Measurements from ENCODE around the gene MAP3K15.

- TF ChIP-seq CTCF (IDR thresholded peaks at IDR 0.05) (no peak), YY1 (IDR thresholded peaks at IDR 0.05; ENCODE audit: low read depth) (no peak), EZH2phosphoT487 (IDR thresholded peaks at IDR 0.05; ENCODE audit: borderline replicate concordance, low read depth) (no peak), RFX5 (IDR thresholded peaks at IDR 0.05; ENCODE audit: low read length) (no peak)
Measured at GRCh38 chrX:19556202-19556601, 40.9 kb upstream of the MAP3K15 start.
